Measurements from ENCODE around the gene KDM4F.

The KDM4F gene

GRCh38 chr11:95065336-95065735, 16.1 kb downstream of the KDM4F start:
- no peak overlapping the region for H3K4me3 ChIP-seq (replicated peaks; ENCODE audit: low read depth, low read length)
- no peak for DNase-seq (ENCODE audit: low read depth)
- no peak for TF ChIP-seq CTCF (IDR thresholded peaks at IDR 0.05; ENCODE audit: low read length, missing control alignments)

GRCh38 chr11:95066716-95067038, 17.5 kb downstream of the KDM4F start, which contains the start of gene SRSF8:
SRSF8 (plus strand) TSS chr11:95066919; CDS start chr11:95067227, 308 bp downstream.
- peak within 1 kb of the TSS; percentile 70 for H3K4me3 ChIP-seq (replicated peaks; ENCODE audit: low read depth, low read length)
- DNase-seq (ENCODE audit: low read depth): no peak
- TF ChIP-seq CTCF (IDR thresholded peaks at IDR 0.05; ENCODE audit: low read length, missing control alignments): no peak

GRCh38 chr11:95067039-95067840, 18.0 kb downstream of the KDM4F start:
- peak; percentile 77 for DNase-seq (ENCODE audit: low read depth)
- H3K4me3 ChIP-seq (replicated peaks; ENCODE audit: low read depth, low read length): peak overlapping the region; percentile 70
- peak; percentile 52 for TF ChIP-seq CTCF (IDR thresholded peaks at IDR 0.05; ENCODE audit: low read length, missing control alignments)

GRCh38 chr11:95067841-95068219, 18.6 kb downstream of the KDM4F start:
- TF ChIP-seq CTCF (IDR thresholded peaks at IDR 0.05; ENCODE audit: low read length, missing control alignments): no peak
- H3K4me3 ChIP-seq (replicated peaks; ENCODE audit: low read depth, low read length): peak overlapping the region; percentile 70
- DNase-seq (ENCODE audit: low read depth): no peak

GRCh38 chr11:95068549-95068948, 19.3 kb downstream of the KDM4F start:
- H3K4me3 ChIP-seq (replicated peaks; ENCODE audit: low read depth, low read length): peak overlapping the region; percentile 70
- peak; percentile 97 for DNase-seq (ENCODE audit: low read depth)
- TF ChIP-seq CTCF (IDR thresholded peaks at IDR 0.05; ENCODE audit: low read length, missing control alignments): no peak

- no peak overlapping the region for H3K4me3 ChIP-seq (replicated peaks; ENCODE audit: low read depth, low read length)
- no peak for DNase-seq (ENCODE audit: low read depth)
- no peak for TF ChIP-seq CTCF (IDR thresholded peaks at IDR 0.05; ENCODE audit: low read length, missing control alignments)
Measured at GRCh38 chr11:95070471-95070870, 21.2 kb downstream of the KDM4F start.

- no peak for DNase-seq (ENCODE audit: low read depth)
- no peak overlapping the region for H3K4me3 ChIP-seq (replicated peaks; ENCODE audit: low read depth, low read length)
- no peak for TF ChIP-seq CTCF (IDR thresholded peaks at IDR 0.05; ENCODE audit: low read length, missing control alignments)
Measured at GRCh38 chr11:95072948-95073347, 23.7 kb downstream of the KDM4F start.

Data from fibroblast of pulmonary artery (primary cell).